Uterus (tissue), 4 donors: ENCODE data around the gene JUNB. TPM values are rescaled to one million over a fixed set of nuclear protein-coding genes. Genes with fewer than 3 reads are reported as not detected.

Experiments
- DNase-seq, 2 donors: peaks; one replicate each; pipeline ENCODE4 v3.0.0-alpha.2; 2019 to 2020
- H3K27ac ChIP-seq, 2 donors: fragments of 200-600 bp; sonication (generic); 1 replicate in 1 of 2; 2 replicates in 1 of 2; pipeline ENCODE4 v1.5.1; 2016 to 2018
- H3K27me3 ChIP-seq, 2 donors: fragments of 200-600 bp; sonication (generic); one replicate each; pipeline ENCODE4 v1.5.1; 2018 to 2019; ENCODE audit warnings: control low read depth in 1 of 2
- H3K36me3 ChIP-seq, 2 donors: fragments of 200-600 bp; sonication (generic); one replicate each; pipeline ENCODE4 v1.5.1; 2019; ENCODE audit warnings: control low read depth in 1 of 2
- H3K4me1 ChIP-seq, 2 donors: fragments of 200-600 bp; sonication (generic); one replicate each; pipeline ENCODE4 v1.5.1; 2018 to 2019; ENCODE audit warnings: control low read depth in 1 of 2
- H3K4me3 ChIP-seq, 2 donors: fragments of 200-600 bp; sonication (generic); 1 replicate in 1 of 2; 2 replicates in 1 of 2; pipeline ENCODE4 v1.5.1; 2018 to 2019; ENCODE audit warnings: mild to moderate bottlenecking in 1 of 2
- H3K9me3 ChIP-seq, 2 donors: fragments of 200-600 bp; sonication (generic); one replicate each; pipeline ENCODE4 v1.5.1; 2019; ENCODE audit warnings: control low read depth in 1 of 2
- POLR2A ChIP-seq, 2 donors: fragments of 450-650 bp; IDR thresholded peaks; one replicate each; pipeline ENCODE4 v1.6.1; 2016; ENCODE audit warnings: antibody characterized with exemption in 2 of 2, mild to moderate bottlenecking in 1 of 2, moderate library complexity in 1 of 2
- intact Hi-C: fragments of 100-400 bp; cut with DNase I; formaldehyde crosslinking; loops from one replicate; pipeline ENCODE4 v1.15.1; 2023; ENCODE audit warnings: low total_unique reads
- microRNA-seq: library from miRNA; unstranded; fragments of <30 nt; microRNA quantifications from one replicate; pipeline ENCODE4, GENCODE V29; 2016; ENCODE audit warnings: borderline microRNAs expressed, borderline replicate concordance
- small RNA-seq: library from RNA; depleted of rRNA; stranded (forward); fragments of <200 nt; gene quantifications from one replicate; pipeline ENCODE3, GENCODE V24; 2016
- total RNA-seq, 4 donors: library from RNA; depleted of rRNA in 3 of 4; stranded (reverse); fragments of >200 nt in 3 of 4; gene quantifications; one replicate each; pipeline versions ENCODE4 v1.1.0 to v1.2.4, GENCODE V29; 2014 to 2023
- TF ChIP-seq, protein P1 (sequence below), 4 experiments: fragments of 200-600 bp in 2 of 4; fragments of 450-650 bp in 2 of 4; sonication (generic) in 2 of 4; IDR thresholded peaks; one replicate each; pipeline ENCODE4 v1.5.1; 2016 to 2019; ENCODE audit warnings: antibody characterized with exemption in 4 of 4, mild to moderate bottlenecking in 2 of 4, moderate library complexity in 1 of 4
- donor health status: DM: yes; HTN: yes; CAD: no.

The JUNB gene
- total RNA-seq, 4 donors from 2014 or later = 47.4 to 417 (median 81.5) TPM

- TF ChIP-seq, protein P1, sequence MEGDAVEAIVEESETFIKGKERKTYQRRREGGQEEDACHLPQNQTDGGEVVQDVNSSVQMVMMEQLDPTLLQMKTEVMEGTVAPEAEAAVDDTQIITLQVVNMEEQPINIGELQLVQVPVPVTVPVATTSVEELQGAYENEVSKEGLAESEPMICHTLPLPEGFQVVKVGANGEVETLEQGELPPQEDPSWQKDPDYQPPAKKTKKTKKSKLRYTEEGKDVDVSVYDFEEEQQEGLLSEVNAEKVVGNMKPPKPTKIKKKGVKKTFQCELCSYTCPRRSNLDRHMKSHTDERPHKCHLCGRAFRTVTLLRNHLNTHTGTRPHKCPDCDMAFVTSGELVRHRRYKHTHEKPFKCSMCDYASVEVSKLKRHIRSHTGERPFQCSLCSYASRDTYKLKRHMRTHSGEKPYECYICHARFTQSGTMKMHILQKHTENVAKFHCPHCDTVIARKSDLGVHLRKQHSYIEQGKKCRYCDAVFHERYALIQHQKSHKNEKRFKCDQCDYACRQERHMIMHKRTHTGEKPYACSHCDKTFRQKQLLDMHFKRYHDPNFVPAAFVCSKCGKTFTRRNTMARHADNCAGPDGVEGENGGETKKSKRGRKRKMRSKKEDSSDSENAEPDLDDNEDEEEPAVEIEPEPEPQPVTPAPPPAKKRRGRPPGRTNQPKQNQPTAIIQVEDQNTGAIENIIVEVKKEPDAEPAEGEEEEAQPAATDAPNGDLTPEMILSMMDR (IDR thresholded peaks at IDR 0.05) = no peak
- TF ChIP-seq POLR2A (IDR thresholded peaks at IDR 0.05) = no peak
- Histone ChIP-seq H3K27ac (no peak overlapping the region), H3K4me1 (peaks cover 0 to 16% of the 10 kb centered on the region in 2 donors), H3K4me3 (no peak overlapping the region), H3K9me3 (no peaks in the 10 kb centered on the region), H3K36me3 (no peaks in the 10 kb centered on the region), H3K27me3 (peaks cover 44 to 62% of the 10 kb centered on the region in 2 donors)
- intact Hi-C loops = no loop called here
- no peak for DNase-seq
These were observed 47.8 kb downstream of the JUNB start for GRCh38 chr19:12838886-12839756.

DNA sequence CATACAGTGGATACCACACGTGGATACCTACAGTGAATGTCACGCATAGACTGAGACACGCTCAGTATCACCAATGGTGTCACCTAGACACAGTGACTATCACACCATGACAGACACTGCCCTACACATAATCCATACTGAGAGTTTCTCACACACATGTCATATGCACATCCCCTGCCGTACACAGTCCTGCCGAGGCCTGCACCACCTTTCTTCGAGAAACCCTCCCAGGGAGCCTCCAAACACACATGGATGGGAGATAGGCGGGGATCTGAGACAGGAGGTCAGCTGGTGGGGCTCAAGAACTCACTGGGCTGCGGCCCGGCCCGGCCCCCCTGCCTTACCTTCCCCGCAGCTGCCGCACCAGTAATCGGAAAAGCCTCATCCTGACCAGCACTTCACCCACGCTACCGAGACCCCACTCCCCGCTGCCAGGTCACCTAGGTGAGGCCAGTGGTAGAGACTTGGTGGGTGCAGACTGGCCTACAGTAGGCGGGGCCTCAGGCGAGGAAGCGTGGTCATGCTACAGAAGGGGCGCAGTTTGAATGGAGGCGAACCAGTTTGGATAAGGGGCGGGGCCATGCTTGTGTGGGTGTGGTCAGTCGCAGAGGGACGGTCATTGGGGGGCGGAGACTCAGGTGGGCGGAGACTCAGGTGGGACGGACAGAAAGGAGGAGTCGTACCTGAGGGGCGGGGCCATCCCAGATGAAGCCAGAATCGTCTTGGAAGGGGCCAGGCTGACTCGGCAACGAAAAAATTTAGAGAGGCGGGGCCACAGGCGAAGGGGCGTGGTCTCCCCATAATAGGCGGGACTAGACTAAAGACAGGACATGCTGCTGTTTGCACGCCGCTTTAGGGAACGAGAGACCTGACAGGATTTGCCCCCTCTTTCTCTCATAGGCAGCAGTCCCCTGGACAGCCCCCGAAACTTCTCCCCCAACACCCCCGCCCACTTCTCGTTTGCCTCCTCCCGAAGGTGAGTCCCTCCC is 49.1 kb downstream of the JUNB start:
- DNase-seq = peak in 1 of 2 donors; percentile 44
- no peak overlapping the region for H3K4me3 ChIP-seq
- H3K27me3 ChIP-seq = peaks cover 37 to 51% of the 10 kb centered on the region in 2 donors

GRCh38 chr19:12841094-12841493 is 49.8 kb downstream of the JUNB start:
- intact Hi-C loops = loop anchor here (5.0 kb wide), 1 partner anchor 74 kb away; no protein-coding TSS in a partner anchor
- TF ChIP-seq POLR2A (IDR thresholded peaks at IDR 0.05) = no peak
- TF ChIP-seq, protein P1 (IDR thresholded peaks at IDR 0.05) = no peak
- H3K27me3 ChIP-seq = peaks cover 32 to 44% of the 10 kb centered on the region in 2 donors
- no peaks in the 10 kb centered on the region for H3K9me3 ChIP-seq
- no peak for DNase-seq
- peaks cover 0 to 16% of the 10 kb centered on the region in 2 donors for H3K4me1 ChIP-seq
- no peak overlapping the region for H3K4me3 ChIP-seq
- no peaks in the 10 kb centered on the region for H3K36me3 ChIP-seq
- H3K27ac ChIP-seq = no peak overlapping the region

More for the DNA sequence above, 49.1 kb downstream of the JUNB start:
- H3K4me1 ChIP-seq = peaks cover 0 to 16% of the 10 kb centered on the region in 2 donors
- no peak for TF ChIP-seq POLR2A (IDR thresholded peaks at IDR 0.05)
- intact Hi-C loops = loop anchor here (5.0 kb wide), 1 partner anchor 73 kb away; no protein-coding TSS in a partner anchor
- no peak overlapping the region for H3K27ac ChIP-seq
- no peaks in the 10 kb centered on the region for H3K9me3 ChIP-seq
- H3K36me3 ChIP-seq = no peaks in the 10 kb centered on the region

DNA sequence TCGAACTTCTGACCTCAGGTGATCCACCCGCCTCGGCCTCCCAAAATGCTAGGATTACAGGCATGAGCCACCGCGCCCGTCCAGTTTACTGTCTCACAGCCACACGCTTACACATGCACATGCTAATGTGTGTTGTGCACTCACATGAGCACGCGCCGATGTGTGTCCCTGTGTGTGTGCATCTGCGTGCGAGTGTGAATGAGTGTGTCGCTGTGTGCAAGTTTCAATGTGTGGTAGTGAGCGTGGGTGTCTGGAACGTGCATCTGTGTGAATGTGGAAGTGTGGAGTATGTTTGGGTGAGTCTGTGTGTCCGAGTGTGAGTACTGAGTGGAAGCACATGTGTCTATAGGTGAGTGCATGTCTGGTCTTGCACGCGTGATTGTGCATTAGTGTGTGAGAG is 51.2 kb downstream of the JUNB start:
- Histone ChIP-seq H3K4me1 (peaks cover 0 to 16% of the 10 kb centered on the region in 2 donors), H3K9me3 (no peaks in the 10 kb centered on the region), H3K4me3 (no peak overlapping the region), H3K36me3 (no peaks in the 10 kb centered on the region), H3K27me3 (peaks cover 25 to 43% of the 10 kb centered on the region in 2 donors), H3K27ac (no peak overlapping the region)
- intact Hi-C loops = loop anchor here (5.0 kb wide), 1 partner anchor 75 kb away; no protein-coding TSS in a partner anchor
- no peak for DNase-seq
- TF ChIP-seq POLR2A (IDR thresholded peaks at IDR 0.05) = no peak
- TF ChIP-seq, protein P1 (IDR thresholded peaks at IDR 0.05) = no peak

Small RNA genes lying within 50 kb of the gene (microRNA-seq; reads per million reads assigned to microRNA genes)
- not detected for gene MIR5684

Small RNA genes lying within 50 kb of the gene (small RNA-seq; reads per million reads assigned to genes)
- gene MIR5684 = not detected

Other genes with a start within 250 kb of the JUNB start
- 10 to 100 TPM in 3 of 4 donors, under 1 TPM in 1; 0.88 to 28.1 (median 21.9) TPM for gene ZNF564, start 240.0 kb upstream of the JUNB start, total RNA-seq
- 10 to 100 TPM in 2 of 4 donors, 1 to 10 TPM in 1, under 1 TPM in 1; 0.59 to 15.4 (median 8.1) TPM for gene ZNF490, start 180.7 kb upstream of the JUNB start, total RNA-seq
- 10 to 100 TPM; 22.9 to 67.9 (median 37.1) TPM for gene ZNF791, start 180.6 kb upstream of the JUNB start, total RNA-seq
- gene MAN2B1, start 124.7 kb upstream of the JUNB start, total RNA-seq = 10 to 100 TPM; 15.9 to 54.1 (median 42.8) TPM
- 10 to 100 TPM in 2 of 4 donors, 1 to 10 TPM in 2; 1.5 to 24.7 (median 8.5) TPM for gene WDR83, start 124.7 kb upstream of the JUNB start, total RNA-seq
- gene DHPS, start 109.6 kb upstream of the JUNB start, total RNA-seq = 100 to 1,000 TPM in 2 of 4 donors, 10 to 100 TPM in 2; 70.9 to 125 (median 97.1) TPM
- not detected for gene GNG14, start 103.5 kb upstream of the JUNB start, total RNA-seq
- gene FBXW9, start 94.9 kb upstream of the JUNB start, total RNA-seq = 1 to 10 TPM in 2 of 4 donors, not detected in 2; 3.8 to 9.5 TPM
- gene TNPO2, start 67.6 kb upstream of the JUNB start, total RNA-seq = 10 to 100 TPM; 29.7 to 92.9 (median 71.2) TPM
- gene TRIR, start 56.8 kb upstream of the JUNB start, total RNA-seq = 100 to 1,000 TPM in 3 of 4 donors, 10 to 100 TPM in 1; 88.8 to 490 (median 244) TPM
- 10 to 100 TPM; 15.4 to 57.4 (median 36.4) TPM for gene GET3, start 54.0 kb upstream of the JUNB start, total RNA-seq
- under 1 TPM in 2 of 4 donors, not detected in 2; 0.14 to 0.29 TPM for gene BEST2, start 39.7 kb upstream of the JUNB start, total RNA-seq
- 10 to 100 TPM in 2 of 4 donors, 1 to 10 TPM in 1, under 1 TPM in 1; 0.59 to 37.5 (median 14.0) TPM for gene HOOK2, start 15.9 kb upstream of the JUNB start, total RNA-seq
- gene PRDX2, start 10.3 kb downstream of the JUNB start, total RNA-seq = 100 to 1,000 TPM; 148 to 178 (median 163) TPM
- gene THSD8, start 10.6 kb downstream of the JUNB start, total RNA-seq = 1 to 10 TPM in 1 of 4 donors, not detected in 3; 4.1 TPM
- gene RNASEH2A, start 15.1 kb downstream of the JUNB start, total RNA-seq = 10 to 100 TPM in 1 of 4 donors, 1 to 10 TPM in 3; 2.3 to 18.9 (median 3.1) TPM
- not detected for gene RTBDN, start 43.1 kb downstream of the JUNB start, total RNA-seq
- gene MAST1, start 47.0 kb downstream of the JUNB start, total RNA-seq = 1 to 10 TPM in 1 of 4 donors, not detected in 3; 1.2 TPM
- gene DNASE2, start 90.0 kb downstream of the JUNB start, total RNA-seq = 10 to 100 TPM; 19.0 to 65.8 (median 31.0) TPM
- gene KLF1, start 95.7 kb downstream of the JUNB start, total RNA-seq = under 1 TPM in 2 of 4 donors, not detected in 2; 0.77 to 0.97 TPM
- gene GCDH, start 99.7 kb downstream of the JUNB start, total RNA-seq = 10 to 100 TPM in 3 of 4 donors, 1 to 10 TPM in 1; 6.8 to 47.9 (median 18.2) TPM
- gene SYCE2, start 127.8 kb downstream of the JUNB start, total RNA-seq = under 1 TPM in 2 of 4 donors, not detected in 2; 0.41 to 0.49 TPM
- 10 to 100 TPM in 2 of 4 donors, 1 to 10 TPM in 2; 4.6 to 47.8 (median 20.5) TPM for gene FARSA, start 142.2 kb downstream of the JUNB start, total RNA-seq
- 100 to 1,000 TPM; 166 to 616 (median 392) TPM for gene CALR, start 147.1 kb downstream of the JUNB start, total RNA-seq
- gene RAD23A, start 154.4 kb downstream of the JUNB start, total RNA-seq = 100 to 1,000 TPM in 1 of 4 donors, 10 to 100 TPM in 3; 13.3 to 105 (median 64.4) TPM
- gene GADD45GIP1, start 165.7 kb downstream of the JUNB start, total RNA-seq = 10 to 100 TPM in 2 of 4 donors, 1 to 10 TPM in 2; 3.3 to 76.8 (median 12.8) TPM
- under 1 TPM in 1 of 4 donors, not detected in 3; 0.14 TPM for gene DAND5, start 178.1 kb downstream of the JUNB start, total RNA-seq
- 100 to 1,000 TPM in 2 of 4 donors, 10 to 100 TPM in 2; 27.4 to 381 (median 78.4) TPM for gene NFIX, start 204.0 kb downstream of the JUNB start, total RNA-seq